K562 (cell line): ENCODE data around the gene DHX29. TPM values are rescaled to one million over a fixed set of nuclear protein-coding genes. Genes with fewer than 3 reads are reported as not detected.

ENCODE experiments used
- ADNP ChIP-seq: fragments of 200-800 bp; sonication (Bioruptor generic); IDR thresholded peaks from 2 replicates; pipeline ENCODE4 v1.6.1; 2016; ENCODE audit warnings: missing genetic modification characterization, missing compliant biosample characterization
- ASH1L ChIP-seq: fragments of 450-650 bp; IDR thresholded peaks from 2 replicates; pipeline ENCODE4 v1.6.1; 2018; ENCODE audit warnings: borderline replicate concordance, mild to moderate bottlenecking, low read depth; ENCODE audit not compliant: partially characterized antibody
- CEBPG ChIP-seq, 3 experiments: fragments of 200-800 bp in 1 of 3; sonication (Bioruptor generic) in 1 of 3; sonication (generic) in 1 of 3; formaldehyde crosslinking in 1 of 3; IDR thresholded peaks in 2 of 3; conservative IDR thresholded peaks in 1 of 3; 2 replicates each; pipeline versions ENCODE4 v1.6.1 to v1.8.0; 2016 to 2022; ENCODE audit warnings: missing compliant biosample characterization in 2 of 3, missing genetic modification characterization in 2 of 3, mild to moderate bottlenecking in 1 of 3, missing genetic modification reagents in 1 of 3
- CHAMP1 ChIP-seq: fragments of 450-650 bp; IDR thresholded peaks from 2 replicates; pipeline ENCODE4 v1.6.1; 2016; ENCODE audit warnings: mild to moderate bottlenecking
- CREBBP ChIP-seq: IDR thresholded peaks from one replicate; pipeline ENCODE4 v1.6.1; 2012; ENCODE audit warnings: low read depth, mild to moderate bottlenecking, control low read depth, inconsistent platforms, low read length
- NBN ChIP-seq: fragments of 450-650 bp; IDR thresholded peaks from 2 replicates; pipeline ENCODE4 v1.6.1; 2016; ENCODE audit warnings: low read depth, mild to moderate bottlenecking
- SIN3A ChIP-seq, 2 experiments: fragments of 150-350 bp in 1 of 2; IDR thresholded peaks; 2 replicates each; pipeline ENCODE4 v1.6.1; 2011 to 2016; ENCODE audit warnings: borderline replicate concordance in 2 of 2, low read depth in 2 of 2, low read length in 2 of 2, mild to moderate bottlenecking in 2 of 2, moderate library complexity in 2 of 2; ENCODE audit not compliant: control insufficient read depth in 1 of 2
- SMC3 ChIP-seq: conservative IDR thresholded peaks from 2 replicates; pipeline ENCODE4 v1.6.1; 2011; ENCODE audit warnings: low read depth, low read length, improper control_type of control experiment; ENCODE audit not compliant: insufficient read depth
- SP2 ChIP-seq: IDR thresholded peaks from 2 replicates; pipeline ENCODE4 v1.6.1; 2011; ENCODE audit warnings: mild to moderate bottlenecking, low read depth, low read length, moderate library complexity; ENCODE audit not compliant: poor library complexity, severe bottlenecking; ENCODE audit errors: extremely low read depth
- ZFX ChIP-seq: sonication (generic); formaldehyde crosslinking; IDR thresholded peaks from 2 replicates; pipeline ENCODE4 v1.8.0; 2022; ENCODE audit warnings: mild to moderate bottlenecking, missing genetic modification reagents, moderate library complexity
- ZNF124 ChIP-seq: sonication (generic); formaldehyde crosslinking; IDR thresholded peaks from 2 replicates; pipeline ENCODE4 v1.8.1; 2022; ENCODE audit warnings: missing genetic modification reagents
- ZNF165 ChIP-seq: fragments of 250-450 bp; sonication (Bioruptor Pico); IDR thresholded peaks from 2 replicates; pipeline ENCODE4 v1.4.0; 2020; ENCODE audit warnings: borderline replicate concordance
- ZZZ3 ChIP-seq: fragments of 450-650 bp; IDR thresholded peaks from 2 replicates; pipeline ENCODE4 v1.6.1; 2016; ENCODE audit warnings: antibody characterized with exemption, mild to moderate bottlenecking, moderate library complexity
- polyA plus RNA-seq, 8 experiments: library from polyadenylated mRNA; depleted of rRNA in 4 of 8; stranded (reverse) in 5 of 8; unstranded in 3 of 8; fragments of >200 nt; fragmentation: Nextera tagmentation in 2 of 8; fragmentation: Illumina TruSeq in 1 of 8; extraction: Ambion mirVana in 2 of 8; extraction: Trizol in 1 of 8; gene quantifications; 2 replicates each; pipeline versions ENCODE4 v1.2.1 to v1.2.3, GENCODE V29; 2011 to 2014; ENCODE audit warnings: inconsistent platforms in 1 of 8, missing spikeins in 1 of 8
- total RNA-seq, 7 experiments: library from RNA; depleted of rRNA in 6 of 7; stranded (reverse); fragments of >200 nt in 6 of 7; fragmentation: Illumina TruSeq in 2 of 7; extraction: Trizol in 2 of 7; gene quantifications; 2 replicates each; pipeline versions ENCODE4 v1.2.1 to v1.2.3, GENCODE V29; 2011 to 2021; ENCODE audit warnings: low replicate concordance in 1 of 7

DHX29 gene
- total and polyA plus RNA-seq, 9 of the 15 experiments (the other 6 are each of a cell fraction or from before 2014, with no cell fraction given) = 7.5 to 42.1 (median 25.0) TPM

GRCh38 chr5:55344392-55344992 lies 37.0 kb upstream of the DHX29 start (continued):
- no peak for TF ChIP-seq SIN3A (IDR thresholded peaks at IDR 0.05; ENCODE audit: borderline replicate concordance in 2 of 2, control insufficient read depth in 1 of 2, low read depth in 2 of 2, low read length in 2 of 2)
- TF ChIP-seq SMC3 = 0 out of 2 replicates have a peak, but pooled peaks have one; percentile 27
- no peak for TF ChIP-seq SP2
- TF ChIP-seq NBN = no peak
- no peak for TF ChIP-seq CEBPG (CRISPR knock-in tag; IDR thresholded peaks at IDR 0.05)
- 0 out of 4 replicates have a peak, but pooled peaks of 1 of the 2 experiments have one; percentile 13 for TF ChIP-seq CEBPG (tag; conservative IDR thresholded peaks at IDR 0.05 in 1 of 2, IDR thresholded peaks at IDR 0.05 in 1 of 2)
- TF ChIP-seq ZNF124 (CRISPR knock-in tag) = no peak
- TF ChIP-seq CREBBP = no peak
- no peak for TF ChIP-seq ZNF165 (CRISPR knock-in tag)
- no peak for TF ChIP-seq ADNP
- TF ChIP-seq ASH1L = peak; percentile 28
- TF ChIP-seq ZFX (CRISPR knock-in tag) = no peak
- peak; percentile 73; the same call in 1 of the 2 replicates for TF ChIP-seq ZZZ3
- 0 out of 2 replicates have a peak, but pooled peaks have one; percentile 32 for TF ChIP-seq CHAMP1
